ENCODE results near the gene PPARA. TPM values are rescaled to one million over a fixed set of nuclear protein-coding genes. Genes with fewer than 3 reads are reported as not detected.

Gene PPARA
- polyA plus RNA-seq, 1 of the 3 experiments (the other 2 are of a cell fraction): 4.5 TPM

- ChIA-PET POLR2A (no interaction called here), CTCF (no interaction called here)
- DNase-seq: no peak
- H3F3A ChIP-seq (replicated peaks; ENCODE audit: insufficient read depth): peaks cover 3% of the 10 kb centered on the region
- H4K20me1 ChIP-seq (ENCODE audit: insufficient read depth): no peaks in the 10 kb centered on the region
- no peaks in the 10 kb centered on the region for H3K9me2 ChIP-seq
- H3K36me3 ChIP-seq (replicated peaks in 1 of 2; ENCODE audit: control insufficient read depth in 1 of 2, insufficient read depth in 2 of 2, low read length in 1 of 2): peaks cover 24 to 47% of the 10 kb centered on the region in 2 experiments
- H3K9me3 ChIP-seq: no peaks in the 10 kb centered on the region
- 100% methylated on average over 6 of the region's 12 CpGs for WGBS (ENCODE audit: low lambda C conversion rate)
- H3K4me2 ChIP-seq: no peak overlapping the region
- peaks cover 20% of the 10 kb centered on the region; the same call in 1 of the 2 replicates for H3K79me2 ChIP-seq (ENCODE audit: insufficient read depth)
- no peak overlapping the region for H3K9ac ChIP-seq
- H3K4me1 ChIP-seq (ENCODE audit: control insufficient read depth in 1 of 2, insufficient read depth in 2 of 2, low read depth in 1 of 2, low read length in 1 of 2): peaks cover 0 to 8% of the 10 kb centered on the region in 2 experiments; a peak in 1 of 4 replicates
- H3K27me3 ChIP-seq (ENCODE audit: insufficient read depth): no peaks in the 10 kb centered on the region
- H3K27ac ChIP-seq (ENCODE audit: low read depth in 2 of 2, low read length in 1 of 2): no peak overlapping the region
- H2AFZ ChIP-seq (ENCODE audit: low read depth): no peak overlapping the region
- H3K4me3 ChIP-seq (ENCODE audit: low read depth in 2 of 2, low read length in 1 of 2): no peak overlapping the region
- no peak for TF ChIP-seq POLR2AphosphoS5 (IDR thresholded peaks at IDR 0.05; ENCODE audit: low read depth, low read length)
- TF ChIP-seq NFIC (IDR thresholded peaks at IDR 0.05; ENCODE audit: borderline replicate concordance): no peak
- TF ChIP-seq TCF12 (IDR thresholded peaks at IDR 0.05): no peak
- no peak for TF ChIP-seq CTCF (IDR thresholded peaks at IDR 0.05)
- no peak for TF ChIP-seq MXI1 (IDR thresholded peaks at IDR 0.05; ENCODE audit: low read depth, low read length)
Observed at GRCh38 chr22:46273432-46274148, 123.3 kb downstream of the PPARA start.

DNA sequence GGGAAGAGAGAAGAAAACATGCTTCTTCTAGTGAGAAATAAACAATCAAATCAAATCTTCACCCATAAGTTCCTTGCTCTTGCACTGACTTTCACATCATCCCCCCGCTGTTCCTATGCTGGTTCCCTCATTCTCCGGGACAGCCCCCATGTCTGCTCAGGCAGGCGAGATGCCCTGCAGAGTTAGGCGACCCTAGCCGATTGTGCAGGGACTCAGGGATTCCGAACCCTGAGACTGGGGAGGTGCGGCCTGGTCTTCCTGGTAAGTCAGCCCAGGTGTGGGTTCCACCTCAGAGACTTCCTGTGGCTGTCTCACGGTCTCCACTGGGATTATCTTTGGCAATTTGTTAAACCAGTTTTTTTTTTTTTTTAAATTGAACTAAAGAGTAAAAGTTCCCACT lies 124.1 kb downstream of the PPARA start:
- H3K4me1 ChIP-seq (ENCODE audit: control insufficient read depth in 1 of 2, insufficient read depth in 2 of 2, low read depth in 1 of 2, low read length in 1 of 2): peaks cover 0 to 1% of the 10 kb centered on the region in 2 experiments; a peak in 1 of 4 replicates
- no peak for DNase-seq
- no peak overlapping the region for H3K4me3 ChIP-seq (ENCODE audit: low read depth in 2 of 2, low read length in 1 of 2)
- H3K36me3 ChIP-seq (replicated peaks in 1 of 2; ENCODE audit: control insufficient read depth in 1 of 2, insufficient read depth in 2 of 2, low read length in 1 of 2): peaks cover 24 to 55% of the 10 kb centered on the region in 2 experiments
- 94% methylated on average over 6 of the region's 8 CpGs for WGBS (ENCODE audit: low lambda C conversion rate)
- H3K9ac ChIP-seq: no peak overlapping the region
- ChIA-PET POLR2A (no interaction called here), CTCF (no interaction called here)
- H4K20me1 ChIP-seq (ENCODE audit: insufficient read depth): no peaks in the 10 kb centered on the region
- H2AFZ ChIP-seq (ENCODE audit: low read depth): no peak overlapping the region
- H3K9me2 ChIP-seq: no peaks in the 10 kb centered on the region
- H3F3A ChIP-seq (replicated peaks; ENCODE audit: insufficient read depth): peaks cover 3% of the 10 kb centered on the region
- H3K9me3 ChIP-seq: no peaks in the 10 kb centered on the region
- no peak overlapping the region for H3K27ac ChIP-seq (ENCODE audit: low read depth in 2 of 2, low read length in 1 of 2)
- H3K4me2 ChIP-seq: no peak overlapping the region
- TF ChIP-seq GABPA (IDR thresholded peaks at IDR 0.05; ENCODE audit: low read depth) (no peak), MEF2A (IDR thresholded peaks at IDR 0.05; ENCODE audit: borderline replicate concordance, low read depth) (no peak), TAF1 (IDR thresholded peaks at IDR 0.05; ENCODE audit: borderline replicate concordance, low read depth, low read length) (no peak), YY1 (IDR thresholded peaks at IDR 0.05; ENCODE audit: low read depth) (no peak), USF1 (IDR thresholded peaks at IDR 0.05; ENCODE audit: borderline replicate concordance, low read depth) (no peak), MAX (IDR thresholded peaks at IDR 0.05; ENCODE audit: low read depth) (no peak), REST (IDR thresholded peaks at IDR 0.05; ENCODE audit: low read depth, low read length) (no peak)
- peaks cover 12% of the 10 kb centered on the region; the same call in 1 of the 2 replicates for H3K79me2 ChIP-seq (ENCODE audit: insufficient read depth)
- no peaks in the 10 kb centered on the region for H3K27me3 ChIP-seq (ENCODE audit: insufficient read depth)
